Fibroblast of skin of right biceps (primary cell): ENCODE data around the gene TMEM175.

ENCODE experiments used
- DNase-seq: peaks from one replicate; pipeline ENCODE4 v3.0.0-alpha.2; 2013

Gene TMEM175, protein sequence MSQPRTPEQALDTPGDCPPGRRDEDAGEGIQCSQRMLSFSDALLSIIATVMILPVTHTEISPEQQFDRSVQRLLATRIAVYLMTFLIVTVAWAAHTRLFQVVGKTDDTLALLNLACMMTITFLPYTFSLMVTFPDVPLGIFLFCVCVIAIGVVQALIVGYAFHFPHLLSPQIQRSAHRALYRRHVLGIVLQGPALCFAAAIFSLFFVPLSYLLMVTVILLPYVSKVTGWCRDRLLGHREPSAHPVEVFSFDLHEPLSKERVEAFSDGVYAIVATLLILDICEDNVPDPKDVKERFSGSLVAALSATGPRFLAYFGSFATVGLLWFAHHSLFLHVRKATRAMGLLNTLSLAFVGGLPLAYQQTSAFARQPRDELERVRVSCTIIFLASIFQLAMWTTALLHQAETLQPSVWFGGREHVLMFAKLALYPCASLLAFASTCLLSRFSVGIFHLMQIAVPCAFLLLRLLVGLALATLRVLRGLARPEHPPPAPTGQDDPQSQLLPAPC

DNA sequence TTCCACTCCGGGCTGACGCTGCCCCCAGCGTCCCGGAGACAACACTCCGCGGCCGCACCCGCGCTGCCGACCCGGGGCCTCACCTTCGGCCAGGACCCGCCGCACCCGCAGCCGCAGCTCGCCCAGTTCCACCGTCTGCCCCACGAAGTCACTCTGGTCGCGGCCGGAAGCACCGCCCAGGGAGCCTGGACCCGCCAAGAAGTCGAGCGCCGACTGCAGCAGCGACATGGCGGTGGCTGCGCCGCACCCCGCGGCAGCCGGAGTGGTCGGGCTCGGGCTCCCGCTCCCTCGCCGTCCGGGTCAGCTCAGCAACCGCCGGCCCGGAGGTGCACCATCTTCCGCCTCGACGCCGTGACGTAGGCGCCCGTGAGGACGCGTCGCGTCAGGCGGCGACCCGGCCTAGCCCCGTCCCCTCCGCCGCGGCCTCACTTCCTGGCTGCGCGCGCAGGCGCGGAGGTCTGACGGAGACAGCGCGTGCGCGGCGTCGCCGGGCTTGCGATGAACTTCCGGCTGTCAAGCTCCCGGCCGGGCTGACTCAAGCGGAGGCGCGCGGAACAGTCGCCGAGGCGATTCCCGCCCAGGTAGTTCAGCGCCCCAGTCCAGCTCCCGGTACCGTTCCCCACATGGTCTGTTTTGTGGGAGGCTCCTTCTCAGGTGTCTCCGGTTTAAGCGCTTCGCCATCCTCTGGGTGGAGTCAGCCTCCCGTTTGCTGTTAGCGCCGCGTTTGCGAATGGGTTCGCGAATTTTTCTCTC lies at the start of gene TMEM175, which contains the start of gene GAK:
TMEM175 (plus strand) TSS at position 501 of the 753 bp plus-strand sequence. CDS start 15,280 bp downstream, outside the sequence.
GAK (minus strand) TSS at position 357 of the 753 bp plus-strand sequence; CDS start at position 228, 129 bp downstream.
- peak; percentile 94 for DNase-seq

DNA sequence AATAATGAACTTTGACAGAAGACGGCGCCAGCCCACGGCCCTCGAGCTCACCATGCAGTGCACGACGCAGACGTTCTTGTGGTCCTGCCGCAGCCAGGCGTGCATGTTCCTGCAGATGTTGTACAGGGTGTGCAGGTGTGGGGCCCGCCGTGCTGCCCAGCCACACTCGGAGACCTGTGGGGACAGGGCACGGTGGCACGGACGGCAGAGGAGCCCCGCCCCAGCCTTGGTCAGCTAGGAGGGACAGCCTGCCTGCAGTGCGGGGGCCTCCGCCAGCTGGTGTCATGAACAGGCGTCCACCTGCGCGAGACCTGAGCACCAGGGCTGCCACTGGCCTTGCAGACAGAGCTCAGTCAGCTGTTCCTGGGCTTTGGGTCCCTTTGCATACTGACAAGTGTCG lies 49.6 kb upstream of the TMEM175 start:
- no peak for DNase-seq

DNA sequence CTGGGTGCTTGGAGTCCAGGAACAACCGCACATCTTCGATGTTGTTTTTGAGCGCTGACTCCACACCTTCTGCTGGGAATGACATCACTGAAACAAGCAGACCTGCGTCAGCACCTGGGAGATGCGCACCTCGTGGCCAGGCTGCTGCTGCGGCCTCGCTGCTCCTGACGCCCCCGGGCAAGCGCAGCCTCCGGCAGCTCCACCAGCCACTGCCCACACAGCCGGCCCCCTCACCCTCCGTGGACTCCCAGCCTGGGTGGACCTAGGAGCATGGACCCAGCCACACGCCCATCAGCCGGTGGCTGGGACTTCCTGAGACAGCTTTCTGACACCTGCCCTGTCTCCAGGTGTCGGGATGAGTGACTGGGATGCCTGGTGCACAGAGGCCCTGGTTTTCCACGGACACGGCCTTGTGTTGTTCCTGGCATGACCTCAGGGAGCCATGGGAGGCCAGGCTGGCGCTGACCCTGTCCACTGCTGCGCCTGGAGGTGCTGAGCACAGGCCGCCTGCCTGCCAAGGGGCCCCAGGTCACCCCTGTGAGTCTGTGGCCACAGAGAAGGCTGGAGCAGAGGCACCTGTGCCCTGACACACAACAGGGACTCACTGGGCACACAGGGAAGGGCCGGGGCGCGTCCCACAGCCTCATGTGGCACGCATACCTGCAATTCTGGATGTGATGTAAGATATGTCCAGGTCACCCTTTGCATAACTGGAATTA lies 48.7 kb upstream of the TMEM175 start:
- no peak for DNase-seq

DNA sequence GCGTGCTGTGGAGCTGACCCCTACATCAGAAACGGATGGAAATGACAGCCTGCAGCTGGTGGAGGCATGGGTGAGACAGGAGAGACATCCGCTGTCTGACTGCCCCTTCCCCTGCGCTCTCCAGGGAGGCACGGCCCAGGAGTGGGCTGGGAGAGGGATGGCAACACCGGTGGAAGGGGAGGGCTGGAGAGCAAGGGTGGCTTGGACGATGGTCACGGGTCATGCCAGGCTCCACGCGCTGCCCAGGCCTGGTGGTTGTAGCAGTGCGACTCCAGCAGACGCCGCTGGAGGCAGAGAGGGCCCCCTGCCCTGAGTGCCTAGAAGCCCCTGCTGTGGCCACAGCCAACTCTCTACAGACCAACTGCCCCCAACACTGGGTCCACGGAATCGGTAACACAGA lies 48.0 kb upstream of the TMEM175 start:
- DNase-seq: no peak

DNA sequence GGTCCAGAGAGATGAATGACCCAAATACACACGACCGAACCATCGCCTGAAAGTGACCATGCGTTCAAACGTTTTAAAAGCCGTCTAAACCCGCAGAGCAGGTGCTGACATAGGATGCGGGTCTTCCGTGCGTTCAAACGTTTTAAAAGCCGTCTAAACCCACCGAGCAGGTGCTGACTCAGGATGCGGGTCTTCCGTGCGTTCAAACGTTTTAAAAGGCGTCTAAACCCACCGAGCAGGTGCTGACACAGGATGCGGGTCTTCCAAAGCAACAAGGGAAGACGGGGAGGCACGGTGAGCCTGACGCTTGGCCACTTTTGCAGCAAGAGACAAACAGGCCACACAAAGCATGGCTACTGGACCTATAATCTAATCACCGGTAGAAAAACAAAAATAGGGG lies 47.4 kb upstream of the TMEM175 start:
- no peak for DNase-seq

DNA sequence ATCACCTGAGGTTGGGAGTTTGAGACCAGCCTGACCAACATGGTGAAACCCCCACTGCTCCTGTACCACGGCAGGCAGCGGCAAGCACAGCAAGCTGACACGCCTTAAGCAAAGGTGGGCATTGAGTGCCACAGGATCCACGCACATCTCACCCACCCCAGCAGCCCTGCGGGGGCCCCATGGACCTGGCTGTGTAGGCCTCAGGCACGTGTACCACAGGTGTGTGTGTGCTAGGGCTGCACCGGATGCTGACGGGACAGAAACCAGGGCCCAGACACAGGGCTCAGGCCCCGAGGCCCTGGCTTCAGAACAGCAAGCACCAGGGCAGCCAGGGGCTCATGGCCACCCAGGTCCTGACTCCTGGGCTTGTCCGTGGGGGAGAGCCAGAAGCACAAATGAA lies 46.9 kb upstream of the TMEM175 start:
- no peak for DNase-seq

DNA sequence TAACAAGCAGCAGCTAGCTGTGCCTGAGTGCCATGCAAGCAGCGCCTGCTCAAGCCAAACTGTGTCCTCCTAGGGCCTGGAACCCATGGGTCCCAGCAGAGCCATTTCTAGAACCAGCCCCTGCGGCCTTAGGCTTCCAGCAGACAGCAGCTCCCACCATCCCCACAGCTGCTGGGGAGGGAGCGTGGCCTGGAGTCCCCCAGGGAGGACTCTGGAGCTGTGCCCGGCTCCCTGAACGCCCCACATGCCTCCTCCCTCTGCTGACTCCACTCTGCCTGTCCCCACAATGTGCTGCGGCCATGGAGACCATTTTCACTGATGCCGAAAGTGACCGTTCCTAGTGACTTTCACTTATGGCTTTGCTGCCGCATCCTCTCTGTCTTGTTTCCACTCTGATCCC lies 46.0 kb upstream of the TMEM175 start:
- DNase-seq: no peak

DNA sequence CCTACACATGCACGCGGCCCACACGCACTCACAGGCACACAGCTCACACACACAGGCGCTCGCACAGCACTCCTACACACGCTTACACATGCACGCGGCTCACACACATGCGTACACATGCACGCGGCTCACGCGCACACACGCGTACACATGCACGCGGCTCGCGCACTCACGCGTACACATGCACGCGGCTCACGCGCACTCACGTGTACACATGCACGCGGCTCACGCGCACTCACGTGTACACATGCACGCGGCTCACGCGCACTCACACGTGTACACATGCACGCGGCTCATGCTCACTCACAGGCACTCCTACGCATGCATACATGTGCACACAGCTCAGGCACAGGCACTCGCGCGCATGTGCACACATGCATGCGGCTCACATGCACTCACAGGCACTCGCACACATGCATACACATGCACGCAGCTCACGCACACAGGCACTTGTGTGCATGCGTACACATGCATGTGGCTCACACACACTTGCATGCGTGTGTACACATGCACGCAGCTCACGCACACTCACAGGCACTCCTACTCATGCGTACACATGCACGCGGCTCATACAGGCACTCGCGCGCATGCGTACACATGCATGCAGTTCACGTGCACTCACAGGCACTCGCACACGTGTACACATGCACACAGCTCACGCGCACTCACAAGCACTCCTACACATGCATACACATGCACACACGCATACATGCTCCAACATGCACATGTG lies 45.1 kb upstream of the TMEM175 start:
- DNase-seq: no peak

DNA sequence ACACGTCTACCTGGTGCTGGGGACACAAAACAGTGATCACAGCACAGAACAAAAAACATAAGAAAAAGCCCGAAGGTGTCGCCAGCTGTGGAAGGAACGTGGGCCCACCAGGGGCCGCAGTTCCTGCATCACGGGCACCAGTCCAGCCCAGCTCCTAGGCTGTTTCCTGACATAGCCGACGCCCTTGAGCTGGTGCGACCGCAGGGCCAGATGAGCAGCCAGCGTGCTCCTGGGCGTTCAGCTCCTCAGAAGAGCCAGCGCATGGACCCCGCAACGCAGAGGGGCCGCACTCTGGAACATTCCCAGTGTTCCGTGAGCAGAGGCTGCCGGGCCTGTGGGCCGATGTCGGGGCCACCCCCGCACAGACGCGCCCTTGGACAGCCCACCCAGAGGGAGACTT lies 44.2 kb upstream of the TMEM175 start:
- no peak for DNase-seq

DNA sequence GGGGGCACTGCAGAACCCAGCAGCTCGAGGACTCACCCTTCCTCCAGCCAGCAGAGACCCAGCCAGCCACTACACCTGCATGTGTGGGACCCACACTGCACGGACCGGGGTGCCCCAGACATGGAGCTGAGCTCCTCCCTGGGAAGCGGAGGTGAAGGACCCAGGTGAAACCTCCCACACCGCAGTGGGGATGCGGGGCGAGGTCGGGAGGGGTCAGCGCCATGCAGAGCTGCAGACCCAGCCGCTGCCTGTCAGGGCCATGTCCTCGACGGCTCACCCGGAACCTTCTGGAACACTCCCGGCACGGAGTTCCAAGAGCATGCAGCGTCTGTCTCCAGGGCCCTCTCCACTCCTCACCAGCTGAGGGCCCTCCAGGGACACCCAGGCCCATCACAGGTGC lies 42.7 kb upstream of the TMEM175 start:
- no peak for DNase-seq

DNA sequence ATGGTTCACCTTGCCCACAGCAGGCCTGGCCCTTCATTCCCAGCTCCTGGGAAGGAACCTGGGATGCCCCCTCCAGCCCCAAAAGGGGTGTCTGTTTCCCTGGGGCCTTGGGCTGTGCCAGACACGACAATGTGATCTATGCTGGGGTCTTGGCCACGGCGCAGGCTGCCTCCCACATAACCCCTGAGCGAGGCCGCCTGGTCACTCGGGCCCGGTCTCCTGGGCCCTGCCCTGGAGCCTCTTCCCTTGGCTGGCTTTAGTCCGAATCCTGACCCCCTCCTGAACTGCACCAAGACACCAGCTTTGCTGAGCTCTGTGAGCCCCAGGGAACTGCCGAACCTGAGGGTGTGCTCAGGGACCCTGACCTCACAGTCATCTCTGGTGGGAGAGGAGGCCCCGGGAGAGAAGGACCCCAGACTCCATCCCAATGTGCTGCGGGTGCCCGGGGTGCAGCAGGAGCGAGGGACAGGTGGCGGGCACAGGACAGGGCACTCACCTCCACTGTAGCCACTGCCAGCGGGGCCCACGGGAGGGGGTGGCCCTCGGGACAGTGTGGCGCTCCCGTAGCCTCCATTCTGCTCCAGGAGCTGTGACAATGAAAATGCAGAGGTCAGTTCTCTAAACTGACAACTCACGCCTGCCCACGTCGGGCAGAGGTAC lies 42.1 kb upstream of the TMEM175 start:
- no peak for DNase-seq

DNA sequence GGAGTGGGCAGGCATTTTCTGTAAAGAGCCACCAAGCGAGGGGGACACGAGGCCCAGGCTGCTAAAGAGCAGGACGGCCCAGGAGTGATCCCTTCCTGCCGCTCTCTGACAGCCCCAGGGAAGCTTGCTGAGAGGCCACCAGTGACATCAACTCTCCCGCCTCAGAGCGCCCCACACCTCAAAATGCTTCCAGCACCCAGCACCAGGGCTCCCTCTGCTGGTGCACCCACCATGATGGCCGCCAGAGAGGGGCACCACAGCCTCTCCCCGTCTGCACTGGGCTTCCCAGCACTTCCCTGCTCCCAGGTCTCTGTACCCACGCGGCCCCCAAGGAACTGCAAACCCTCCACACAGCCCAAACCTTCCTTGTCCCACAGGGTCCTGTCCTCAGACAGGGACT lies 40.5 kb upstream of the TMEM175 start:
- DNase-seq: no peak

DNA sequence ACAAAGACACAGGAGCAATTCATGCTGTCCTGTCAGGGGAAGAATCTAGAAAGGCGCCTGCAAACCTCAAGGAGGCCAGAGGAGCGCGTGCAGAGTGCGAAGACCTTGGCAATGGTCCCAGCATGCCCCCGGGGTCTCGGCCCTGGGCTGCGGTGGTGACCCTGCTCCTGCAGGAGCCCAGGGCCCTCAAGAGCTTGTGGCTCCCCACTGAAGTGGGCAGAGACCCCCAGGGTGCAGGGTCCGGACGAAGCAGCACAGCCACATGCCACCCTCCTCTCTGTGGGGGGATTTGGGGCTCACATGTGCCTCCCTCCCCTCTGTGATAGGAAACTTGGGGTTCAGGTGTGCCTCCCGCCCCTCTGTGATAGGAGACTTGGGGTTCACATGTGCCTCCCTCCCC lies 39.5 kb upstream of the TMEM175 start:
- DNase-seq: no peak

DNA sequence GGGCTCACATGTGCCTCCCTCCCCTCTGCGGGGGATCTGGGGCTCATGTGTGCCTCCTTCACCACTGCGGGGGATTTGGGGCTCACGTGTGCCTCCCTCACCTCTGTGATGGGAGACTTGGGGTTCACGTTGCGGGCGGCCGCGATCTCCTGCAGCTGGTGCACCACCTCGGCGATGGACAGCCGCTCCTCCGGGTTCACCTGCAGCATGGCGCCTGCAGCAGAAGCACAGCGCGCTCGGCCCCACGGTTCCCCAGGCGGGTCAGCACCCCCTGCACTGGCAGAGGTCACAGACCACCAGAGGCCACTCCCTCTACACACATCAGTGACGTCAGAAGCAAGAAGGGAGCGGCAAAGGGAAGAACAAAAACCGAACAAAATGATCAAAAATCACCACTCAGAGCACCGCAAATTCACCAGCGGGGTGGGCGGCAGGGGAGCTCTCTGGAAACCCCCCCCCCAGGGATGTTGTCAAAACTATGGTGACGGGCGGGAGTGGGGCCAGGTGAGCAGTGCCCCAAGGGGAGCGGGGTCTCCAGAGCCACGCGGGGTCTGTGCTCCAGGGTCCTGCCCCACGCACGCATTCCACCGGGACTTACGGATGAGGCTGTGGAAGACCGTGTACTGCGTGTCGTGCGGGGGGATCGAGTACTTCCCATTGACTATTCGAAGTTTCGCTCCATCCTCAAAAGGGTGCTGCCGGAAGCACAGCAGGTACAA lies 38.8 kb upstream of the TMEM175 start:
- no peak for DNase-seq

DNA sequence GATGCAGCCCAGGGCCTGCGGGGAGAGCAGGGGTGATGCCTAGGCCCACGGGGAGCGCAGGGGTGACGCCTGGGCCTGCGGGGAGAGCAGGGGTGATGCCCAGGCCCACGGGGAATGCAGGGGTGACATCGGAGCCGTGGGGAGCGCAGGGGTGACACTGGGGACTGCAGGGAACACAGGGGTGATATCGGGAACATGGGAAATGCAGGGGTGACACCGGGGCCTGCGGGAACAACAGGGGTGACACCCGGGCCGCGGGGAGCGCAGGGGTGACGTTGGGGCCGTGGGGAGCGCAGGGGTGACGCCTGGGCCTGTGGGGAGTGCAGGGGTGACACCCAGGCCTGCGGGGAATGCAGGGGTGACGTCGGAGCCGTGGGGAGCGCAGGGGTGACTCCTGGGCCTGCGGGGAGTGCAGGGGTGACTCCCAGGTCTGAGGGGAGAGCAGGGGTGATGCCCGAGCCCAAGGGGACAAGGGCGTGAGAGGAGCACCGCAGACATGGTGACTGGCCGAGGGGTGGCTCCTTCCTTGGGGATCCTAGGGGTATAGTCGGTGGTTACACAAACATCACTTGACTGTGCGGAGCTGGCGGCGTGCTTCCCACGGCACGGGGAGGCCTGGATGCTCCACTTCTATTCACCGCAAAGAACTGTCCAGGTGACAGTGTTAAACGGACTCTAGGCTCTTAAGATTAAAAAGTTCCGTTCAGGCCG lies 38.1 kb upstream of the TMEM175 start:
- no peak for DNase-seq

DNA sequence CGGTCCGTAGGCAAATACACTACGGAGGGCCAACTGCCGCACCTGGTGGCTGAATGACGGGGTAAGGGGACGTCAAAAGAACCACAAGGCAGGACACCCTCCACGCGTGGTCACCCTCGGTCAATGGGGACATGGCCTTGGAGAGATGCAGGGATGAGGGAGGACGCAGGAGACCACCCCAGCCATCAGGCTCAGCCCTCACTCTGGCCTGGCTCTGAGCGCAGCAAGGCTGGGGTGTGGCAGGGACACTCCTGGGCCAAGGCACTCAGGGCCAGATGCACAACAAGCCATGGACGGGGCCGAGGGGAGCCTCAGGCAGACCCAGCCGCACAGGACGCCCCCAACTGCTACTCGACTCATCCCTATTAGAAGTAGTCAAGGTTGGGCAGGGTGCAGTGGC lies 36.7 kb upstream of the TMEM175 start:
- DNase-seq: no peak

DNA sequence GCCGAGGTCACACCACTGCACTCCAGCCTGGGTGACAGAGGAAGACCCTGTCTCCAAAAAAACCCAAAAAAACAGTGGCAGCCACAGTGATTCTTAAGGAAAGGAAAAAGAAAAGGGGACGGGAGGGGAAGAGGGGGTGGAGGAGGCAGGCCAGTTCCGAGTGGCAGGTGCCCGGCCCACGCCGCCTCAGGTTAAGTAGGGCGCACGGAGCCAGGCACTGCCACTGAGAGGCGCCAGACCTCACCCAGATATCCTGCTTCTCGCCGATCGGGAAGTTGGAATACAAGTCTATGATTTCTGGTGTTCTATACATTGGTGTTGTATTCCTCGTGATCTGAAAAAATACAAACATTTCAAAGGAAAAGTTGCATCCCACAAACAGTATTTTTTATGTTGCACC lies 36.0 kb upstream of the TMEM175 start:
- no peak for DNase-seq

DNA sequence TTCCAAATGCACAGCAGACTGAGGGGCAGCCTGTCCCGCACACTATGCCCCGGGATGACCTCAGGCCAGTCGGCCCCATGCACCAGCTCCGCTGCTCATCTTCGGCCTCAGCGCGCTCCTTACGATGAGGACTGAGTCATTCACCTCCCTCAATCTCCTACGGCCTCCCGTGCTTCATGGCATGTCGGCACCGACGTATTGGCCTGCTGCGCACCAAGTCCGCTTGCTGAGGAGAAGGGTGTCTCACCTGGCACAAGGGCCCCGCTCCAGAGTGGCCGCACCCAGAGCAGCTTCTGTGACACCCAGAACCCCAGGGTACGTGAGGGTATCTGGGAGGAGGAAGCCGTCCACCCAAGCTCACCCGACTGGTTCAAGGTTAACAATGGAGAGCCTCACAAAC lies 35.6 kb upstream of the TMEM175 start:
- DNase-seq: no peak

DNA sequence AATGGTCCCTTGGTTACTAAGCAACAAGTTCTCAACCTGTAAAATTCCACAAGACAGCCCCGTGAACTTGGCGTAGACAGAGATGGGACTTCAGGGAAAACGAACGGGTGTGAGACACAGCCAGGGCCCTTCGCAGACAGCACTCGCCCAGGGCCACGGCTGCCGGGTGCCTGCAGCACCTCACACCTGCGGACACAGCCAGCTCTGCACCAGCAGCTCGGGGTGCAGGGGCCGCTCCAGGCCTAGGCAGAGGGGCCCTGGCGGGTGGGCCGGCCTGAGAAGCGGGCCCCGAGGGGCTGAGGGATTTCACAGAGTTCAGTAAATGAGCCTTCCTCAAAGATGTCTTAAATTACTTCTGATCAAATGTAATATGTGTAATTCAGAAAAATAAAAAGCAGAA lies 34.1 kb upstream of the TMEM175 start:
- no peak for DNase-seq

DNA sequence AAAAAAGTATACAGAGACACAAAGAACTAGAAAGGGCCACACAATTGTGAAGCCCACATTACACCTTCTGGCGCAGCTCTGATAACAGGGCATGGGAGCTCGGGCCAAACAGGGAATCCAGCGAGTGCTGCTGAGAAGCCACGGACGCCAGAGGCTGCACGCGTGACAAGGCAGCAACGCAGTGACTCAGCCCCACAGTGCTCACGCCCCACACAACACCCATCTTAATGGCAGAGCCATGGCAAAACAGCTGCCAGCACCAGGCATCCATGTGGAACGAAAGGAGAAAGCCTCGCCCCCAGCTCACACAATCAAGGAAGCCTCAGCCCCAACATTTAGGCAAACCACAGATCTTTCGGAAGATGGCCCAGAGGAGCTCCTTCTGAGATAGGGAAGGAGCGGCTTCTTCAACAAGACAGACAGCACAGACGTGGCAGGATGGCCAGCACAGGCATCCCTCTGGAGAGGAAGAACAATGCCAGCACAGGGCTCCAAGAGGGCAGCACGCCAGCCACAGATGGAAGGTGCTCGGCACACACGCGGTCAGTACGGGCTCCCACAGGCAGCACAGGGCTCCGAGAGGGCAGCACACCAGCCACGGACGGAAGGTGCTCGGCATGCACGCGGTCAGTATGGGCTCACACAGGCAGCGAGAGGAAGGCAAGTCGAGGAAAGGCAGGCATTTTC lies 33.2 kb upstream of the TMEM175 start:
- DNase-seq: no peak
